NT2/D1 (cell line): Measurements from ENCODE around the gene TMEM209.
"Not testable (repeated sequence)": the region's sequence is repeated elsewhere in the genome, so short reads cannot be mapped to it uniquely, and the experiment has no call there.

ENCODE experiments used
- DNase-seq: peaks from one replicate; pipeline ENCODE4 v3.0.0-alpha.2; 2011; ENCODE audit warnings: low read depth, low spot score
- H3K27me3 ChIP-seq: 2 replicates; pipeline ENCODE4 v1.6.0; 2011; ENCODE audit warnings: mild to moderate bottlenecking; ENCODE audit not compliant: insufficient read length, insufficient read depth
- H3K36me3 ChIP-seq: 2 replicates; pipeline ENCODE4 v1.6.1; 2011; ENCODE audit warnings: mild to moderate bottlenecking, low read length, mixed read lengths; ENCODE audit not compliant: insufficient read depth, insufficient read length
- H3K4me1 ChIP-seq: 2 replicates; pipeline ENCODE4 v1.5.1; 2011; ENCODE audit not compliant: insufficient read depth, insufficient read length
- H3K4me3 ChIP-seq: 2 replicates; pipeline ENCODE4 v1.5.1; 2011; ENCODE audit warnings: low read depth; ENCODE audit not compliant: insufficient read length
- H3K9ac ChIP-seq: 2 replicates; pipeline ENCODE4 v1.6.0; 2011; ENCODE audit warnings: low read depth; ENCODE audit not compliant: insufficient read length
- H3K9me3 ChIP-seq: 2 replicates; pipeline ENCODE4 v1.5.1; 2011; ENCODE audit warnings: mild to moderate bottlenecking, low read length; ENCODE audit not compliant: insufficient read depth
- SUZ12 ChIP-seq: IDR thresholded peaks from 2 replicates; pipeline ENCODE4 v1.6.1; 2011; ENCODE audit not compliant: insufficient read length, insufficient read depth; ENCODE audit errors: extremely low read depth
- YY1 ChIP-seq: IDR thresholded peaks from 2 replicates; pipeline ENCODE4 v1.6.1; 2011; ENCODE audit not compliant: insufficient read length, insufficient read depth
- ZNF274 ChIP-seq: IDR thresholded peaks from 2 replicates; pipeline ENCODE4 v1.6.1; 2011; ENCODE audit warnings: mild to moderate bottlenecking, low read depth, low read length

TMEM209 gene

DNA sequence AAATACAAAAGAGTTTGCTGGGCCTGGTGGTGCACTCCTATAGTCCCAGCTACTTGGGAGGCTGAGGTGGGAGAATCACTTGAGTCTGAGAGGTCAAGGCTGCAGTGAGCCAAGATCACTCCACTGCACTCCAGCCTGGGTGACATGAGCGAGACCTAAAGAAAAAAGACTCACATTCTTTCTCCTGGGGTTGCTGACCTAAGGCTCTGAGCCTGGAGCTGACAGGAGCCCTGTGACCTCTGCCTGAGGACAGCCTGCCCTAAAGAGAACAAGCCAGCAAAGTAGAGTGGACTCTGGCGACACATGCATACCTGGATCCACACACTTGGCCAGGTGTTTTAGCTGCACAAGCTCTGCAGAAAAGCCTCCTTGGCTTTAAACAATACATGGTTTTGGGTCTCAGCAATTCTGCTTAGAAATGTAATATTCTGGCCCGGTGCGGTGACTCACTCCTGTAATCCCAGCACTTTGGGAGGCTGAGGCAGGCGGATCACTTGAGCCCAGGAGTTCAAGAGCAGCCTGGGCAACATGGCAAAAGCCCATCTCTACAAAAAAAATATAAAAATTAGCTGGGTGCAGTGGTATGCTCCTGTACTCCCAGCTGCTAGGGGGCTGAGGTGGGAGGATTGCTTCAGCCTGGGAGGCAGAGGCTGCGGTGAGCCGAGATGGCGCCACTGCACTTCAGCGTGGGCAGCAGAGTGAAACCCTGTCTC is 58.4 kb downstream of the TMEM209 start:
- no peaks in the 10 kb centered on the region for H3K27me3 ChIP-seq
- no peak for TF ChIP-seq SUZ12
- no peak for TF ChIP-seq YY1
- no peak for TF ChIP-seq ZNF274
- peaks cover 14% of the 10 kb centered on the region for H3K4me1 ChIP-seq
- no peaks in the 10 kb centered on the region for H3K36me3 ChIP-seq
- no peak overlapping the region for H3K9ac ChIP-seq
- no peak overlapping the region for H3K4me3 ChIP-seq
- no peaks in the 10 kb centered on the region for H3K9me3 ChIP-seq
- DNase-seq, result no peak

GRCh38 chr7:130146142-130146541 is 59.1 kb downstream of the TMEM209 start:
- H3K9ac ChIP-seq, H3K9me3 ChIP-seq, H3K4me3 ChIP-seq, H3K36me3 ChIP-seq, H3K27me3 ChIP-seq, DNase-seq: not testable (repeated sequence)
- H3K4me1 ChIP-seq, result peaks cover 16% of the 10 kb centered on the region

DNA sequence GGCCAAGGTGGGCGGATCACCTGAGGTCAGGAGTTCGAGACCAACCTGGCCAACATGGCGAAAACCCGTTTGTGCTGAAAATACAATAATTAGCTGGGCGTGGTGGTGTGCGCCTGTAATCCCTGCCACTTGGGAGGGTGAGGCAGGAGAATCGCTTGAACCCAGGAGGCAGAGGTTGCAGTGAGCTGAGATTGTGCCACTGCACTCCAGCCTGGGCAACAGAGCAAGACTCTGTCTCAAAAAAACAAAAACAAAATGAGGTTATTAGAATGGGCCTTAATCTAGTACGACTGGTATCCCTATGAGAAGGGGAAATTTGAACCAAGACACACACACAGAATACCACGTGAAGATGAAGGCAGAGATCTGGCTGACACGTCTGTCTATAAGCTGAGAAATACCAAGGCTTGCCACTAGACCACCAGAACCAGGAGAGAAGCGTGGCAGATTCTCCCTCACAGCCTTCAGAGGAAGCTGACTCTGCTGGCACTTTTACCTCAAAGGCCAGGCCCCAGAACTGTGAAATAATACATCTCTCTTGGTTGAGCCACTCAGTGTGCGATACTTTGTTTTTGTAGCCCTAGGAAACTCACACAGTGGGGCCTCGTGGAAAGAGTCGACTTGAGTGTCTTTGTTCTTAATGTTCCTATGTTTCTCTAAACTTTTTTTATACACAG is 59.6 kb downstream of the TMEM209 start:
- TF ChIP-seq ZNF274 (no peak), SUZ12 (no peak), YY1 (no peak)
- Histone ChIP-seq H3K4me3 (no peak overlapping the region), H3K36me3 (no peaks in the 10 kb centered on the region), H3K9me3 (no peaks in the 10 kb centered on the region), H3K27me3 (no peaks in the 10 kb centered on the region), H3K4me1 (peaks cover 18% of the 10 kb centered on the region), H3K9ac (no peak overlapping the region)
- no peak for DNase-seq

DNA sequence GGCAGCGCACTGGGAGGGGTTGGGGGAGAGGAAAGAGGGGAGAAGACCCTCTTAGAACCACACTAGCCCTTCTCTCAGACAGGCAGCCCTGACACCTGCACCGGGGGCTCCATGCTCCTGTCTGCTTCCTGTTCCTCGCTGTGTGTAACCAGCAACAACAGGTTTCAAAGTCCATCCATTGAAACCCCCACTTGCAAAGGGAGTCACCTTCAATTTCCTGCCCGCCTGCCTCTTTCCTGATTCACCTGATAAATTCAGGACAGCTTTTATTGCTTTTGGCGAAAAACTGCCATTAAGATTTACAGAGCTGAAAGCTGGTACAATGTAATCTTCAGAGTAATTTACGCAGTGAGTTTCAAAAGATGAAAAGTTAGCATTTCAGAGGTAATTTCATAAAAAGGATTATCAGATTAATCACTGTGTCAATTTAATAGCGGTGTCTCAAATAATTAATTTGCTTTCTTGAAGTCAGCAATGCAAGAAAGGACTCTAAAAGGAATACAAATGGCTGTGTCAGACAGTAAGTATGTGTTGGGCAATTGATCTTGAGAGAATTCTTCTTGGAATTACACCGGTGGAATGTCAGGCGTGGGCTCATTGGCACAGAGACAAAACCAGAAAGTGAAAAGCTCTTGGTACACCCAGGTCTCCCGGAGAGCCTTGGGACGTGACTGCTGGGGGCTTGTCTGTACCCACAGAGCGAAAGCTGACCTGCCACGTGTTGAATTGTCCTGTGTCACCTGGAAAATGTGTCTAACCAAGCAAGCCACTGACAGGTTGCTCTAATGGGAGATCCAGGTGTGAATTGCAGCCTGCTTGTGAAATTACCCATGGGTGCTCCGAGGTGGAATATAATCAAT is 60.7 kb downstream of the TMEM209 start:
- no peak for DNase-seq
- Histone ChIP-seq H3K9me3 (no peaks in the 10 kb centered on the region), H3K27me3 (no peaks in the 10 kb centered on the region), H3K4me1 (peaks cover 19% of the 10 kb centered on the region), H3K9ac (no peak overlapping the region), H3K4me3 (no peak overlapping the region), H3K36me3 (no peaks in the 10 kb centered on the region)
- TF ChIP-seq ZNF274 (no peak), YY1 (no peak), SUZ12 (no peak)

DNA sequence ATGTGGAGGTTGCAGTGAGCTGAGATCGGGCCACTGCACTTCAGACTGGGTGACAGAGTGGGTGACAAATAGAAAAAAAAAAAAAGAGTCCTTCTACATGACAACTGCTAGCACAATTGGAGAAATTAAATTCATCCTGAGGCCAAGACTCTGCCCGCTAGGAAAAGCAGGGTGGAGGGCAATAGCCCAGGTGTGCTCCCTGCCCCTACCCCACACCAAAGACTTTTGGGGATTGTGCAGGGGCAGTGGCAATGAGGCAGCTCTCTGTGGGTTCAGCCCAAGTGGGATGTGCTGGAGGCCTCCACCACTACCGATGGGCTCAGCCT is 61.3 kb downstream of the TMEM209 start:
- no peak for DNase-seq
- no peak for TF ChIP-seq SUZ12
- TF ChIP-seq YY1, result no peak
- no peak for TF ChIP-seq ZNF274
- peaks cover 19% of the 10 kb centered on the region for H3K4me1 ChIP-seq
- no peak overlapping the region for H3K9ac ChIP-seq
- H3K4me3 ChIP-seq, result no peak overlapping the region
- no peaks in the 10 kb centered on the region for H3K36me3 ChIP-seq
- no peaks in the 10 kb centered on the region for H3K9me3 ChIP-seq
- no peaks in the 10 kb centered on the region for H3K27me3 ChIP-seq

GRCh38 chr7:130143334-130143732 is 61.9 kb downstream of the TMEM209 start:
- no peak for DNase-seq
- Histone ChIP-seq H3K9ac (no peak overlapping the region), H3K4me1 (peaks cover 19% of the 10 kb centered on the region), H3K9me3 (no peaks in the 10 kb centered on the region), H3K4me3 (no peak overlapping the region), H3K36me3 (no peaks in the 10 kb centered on the region), H3K27me3 (no peaks in the 10 kb centered on the region)
- TF ChIP-seq ZNF274 (no peak), SUZ12 (no peak), YY1 (no peak)

DNA sequence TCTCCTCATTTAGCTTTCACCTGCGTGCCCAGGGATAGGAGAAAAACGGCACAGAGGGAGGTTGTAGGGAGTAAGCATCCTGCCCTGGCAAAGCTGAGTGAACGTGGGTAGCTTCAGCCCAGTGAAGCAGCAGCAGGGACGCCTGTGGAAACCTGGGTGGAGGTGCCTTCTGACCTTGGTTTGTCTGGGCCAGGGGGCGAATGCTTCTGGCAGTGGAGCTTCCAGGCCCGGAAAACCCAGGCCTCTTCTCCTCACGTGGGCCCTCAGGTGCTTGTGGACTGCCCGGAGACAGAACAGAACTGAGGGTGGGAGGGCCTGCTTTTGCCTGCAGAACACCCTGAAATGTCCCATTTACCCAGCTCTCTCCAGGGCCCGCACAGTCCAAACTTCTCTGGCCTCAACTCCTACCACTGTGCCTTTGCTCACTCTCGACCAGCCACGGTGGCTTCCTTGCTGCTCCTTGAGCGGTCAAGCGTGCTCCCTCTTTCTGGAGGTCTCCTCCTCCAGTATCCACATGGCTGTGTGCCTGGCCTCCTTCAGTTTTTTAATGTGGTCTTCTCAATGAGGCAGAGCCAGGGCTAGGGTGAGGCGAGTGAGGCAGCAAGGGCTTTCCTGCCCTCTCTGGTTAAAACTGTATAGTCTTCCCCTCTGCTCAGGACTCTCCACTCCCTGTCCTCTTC is 62.4 kb downstream of the TMEM209 start:
- H3K4me1 ChIP-seq, result peaks cover 18% of the 10 kb centered on the region
- H3K36me3 ChIP-seq, result no peaks in the 10 kb centered on the region
- no peak for DNase-seq
- H3K4me3 ChIP-seq, result no peak overlapping the region
- no peaks in the 10 kb centered on the region for H3K9me3 ChIP-seq
- TF ChIP-seq ZNF274, result no peak
- TF ChIP-seq YY1, result no peak
- no peak for TF ChIP-seq SUZ12
- no peaks in the 10 kb centered on the region for H3K27me3 ChIP-seq
- no peak overlapping the region for H3K9ac ChIP-seq
